Stimulated activated CD4-positive, alpha-beta T cell treated with anti-CD3 and anti-CD28 coated beads, Interleukin-12 subunit alpha, Interleukin-12 subunit beta, amount 100 ng/mL, for 48 hours (primary cell): ENCODE results near the gene MMAA.
"Not testable (repeated sequence)": the region's sequence is repeated elsewhere in the genome, so short reads cannot be mapped to it uniquely, and the experiment has no call there.

Experiments
- DNase-seq, 3 donors: peaks; one replicate each; pipeline ENCODE4 v3.0.0-alpha.2; 2020; ENCODE audit warnings: low read depth in 2 of 3, low spot score in 1 of 3

MMAA gene

GRCh38 chr4:145626623-145626982, 7.4 kb downstream of the MMAA start:
- no peak for DNase-seq

- no peak for DNase-seq
Observed at GRCh38 chr4:145635117-145635516, 15.9 kb downstream of the MMAA start.

- DNase-seq = no peak
Observed at GRCh38 chr4:145635630-145636029, 16.4 kb downstream of the MMAA start.

- DNase-seq = no peak
Observed at GRCh38 chr4:145639186-145639698, 20.1 kb downstream of the MMAA start.

GRCh38 chr4:145640236-145640635, 21.1 kb downstream of the MMAA start:
- DNase-seq = not testable (repeated sequence)

GRCh38 chr4:145643295-145643694, 24.1 kb downstream of the MMAA start:
- DNase-seq = no peak

GRCh38 chr4:145644699-145645098, 25.5 kb downstream of the MMAA start:
- DNase-seq = no peak

GRCh38 chr4:145656156-145656555, 37.0 kb downstream of the MMAA start:
- no peak for DNase-seq

GRCh38 chr4:145660064-145660463, 40.9 kb downstream of the MMAA start:
- no peak for DNase-seq

- no peak for DNase-seq
Observed at GRCh38 chr4:145663194-145663593, 44.0 kb downstream of the MMAA start.

GRCh38 chr4:145665773-145666172, 46.6 kb downstream of the MMAA start:
- no peak for DNase-seq

- DNase-seq = no peak
Observed at GRCh38 chr4:145670422-145670821, 51.2 kb downstream of the MMAA start.

GRCh38 chr4:145679520-145679919, 60.3 kb downstream of the MMAA start:
- DNase-seq = no peak

- no peak for DNase-seq
Observed at GRCh38 chr4:145679991-145680455, 60.8 kb downstream of the MMAA start, which contains the start of gene C4orf51. Gene C4orf51 (plus strand): TSS chr4:145680146. CDS start chr4:145680204, 58 bp downstream.

- no peak for DNase-seq
Observed at GRCh38 chr4:145680902-145681301, 61.7 kb downstream of the MMAA start.

- DNase-seq = no peak
Observed at GRCh38 chr4:145681518-145681917, 62.3 kb downstream of the MMAA start.

- no peak for DNase-seq
Observed at GRCh38 chr4:145681956-145682355, 62.8 kb downstream of the MMAA start.

GRCh38 chr4:145686991-145687390, 67.8 kb downstream of the MMAA start:
- DNase-seq = no peak

GRCh38 chr4:145690610-145691009, 71.4 kb downstream of the MMAA start:
- DNase-seq = no peak

- DNase-seq = not testable (repeated sequence)
Observed at GRCh38 chr4:145691416-145691815, 72.2 kb downstream of the MMAA start.

- no peak for DNase-seq
Observed at GRCh38 chr4:145694929-145695328, 75.7 kb downstream of the MMAA start.

- no peak for DNase-seq
Observed at GRCh38 chr4:145697332-145697731, 78.1 kb downstream of the MMAA start.

GRCh38 chr4:145698507-145698906, 79.3 kb downstream of the MMAA start:
- DNase-seq = no peak
